Mesothelial cell of epicardium (in vitro differentiated cells): ENCODE results near the gene LRIG1. TPM values are rescaled to one million over a fixed set of nuclear protein-coding genes. Genes with fewer than 3 reads are reported as not detected.

Experiments
- DNase-seq, 2 experiments: peaks; one replicate each; pipeline ENCODE4 v3.0.0; 2021; ENCODE audit warnings: low spot score in 2 of 2; ENCODE audit not compliant: unreplicated experiment in 2 of 2
- H3K27ac Mint-ChIP-seq: 2 replicates; pipeline ENCODE4 v1.8.0; 2021; ENCODE audit warnings: mixed read lengths
- H3K27me3 Mint-ChIP-seq: 2 replicates; pipeline ENCODE4 v1.8.0; 2021; ENCODE audit warnings: low read depth, mixed read lengths
- H3K36me3 Mint-ChIP-seq: 2 replicates; pipeline ENCODE4 v1.8.0; 2021; ENCODE audit warnings: mixed read lengths
- H3K4me1 Mint-ChIP-seq: 2 replicates; pipeline ENCODE4 v1.8.0; 2021; ENCODE audit warnings: mixed read lengths
- H3K4me3 Mint-ChIP-seq: 2 replicates; pipeline ENCODE4 v1.8.0; 2021; ENCODE audit warnings: mild to moderate bottlenecking, moderate library complexity, mixed read lengths
- H3K9me3 Mint-ChIP-seq: 2 replicates; pipeline ENCODE4 v1.8.0; 2021; ENCODE audit warnings: mixed read lengths
- CTCF ChIP-seq: fragments of 200-600 bp; sonication (generic); IDR thresholded peaks from one replicate; pipeline ENCODE4 v1.5.0; 2021; ENCODE audit warnings: antibody characterized with exemption; ENCODE audit not compliant: unreplicated experiment
- total RNA-seq: library from RNA; stranded (reverse); gene quantifications from 3 replicates; pipeline ENCODE4 v1.2.1, GENCODE V29; 2021

The LRIG1 gene
- total RNA-seq, 1 donor from 2014 or later: 5.5 TPM

DNA sequence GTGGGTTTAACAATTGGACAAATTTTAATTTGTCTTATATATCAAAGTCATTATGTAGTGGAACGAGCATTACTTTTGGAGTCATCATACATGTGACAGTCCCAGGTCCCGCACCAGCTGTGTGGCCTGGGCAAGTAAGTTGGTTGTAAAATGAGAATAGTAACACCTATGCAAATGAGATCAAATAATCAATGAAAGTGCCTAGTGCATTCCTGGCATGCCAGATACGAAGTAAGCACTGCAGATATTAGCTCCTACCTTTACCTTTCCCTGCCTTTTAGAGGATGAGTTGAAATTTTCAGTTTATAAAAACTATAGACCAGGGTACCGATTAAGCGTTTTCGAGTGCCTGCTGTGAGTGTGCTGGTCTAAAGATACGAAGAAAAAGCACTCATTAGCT, 134.1 kb downstream of the LRIG1 start:
- DNase-seq: no peak
- H3K4me3 Mint-ChIP-seq: no peak overlapping the region
- peaks cover 14% of the 10 kb centered on the region for H3K4me1 Mint-ChIP-seq
- no peak for TF ChIP-seq CTCF
- H3K36me3 Mint-ChIP-seq: peaks cover 8% of the 10 kb centered on the region
- peaks cover 40% of the 10 kb centered on the region for H3K27me3 Mint-ChIP-seq
- no peaks in the 10 kb centered on the region for H3K9me3 Mint-ChIP-seq
- no peak overlapping the region for H3K27ac Mint-ChIP-seq

DNA sequence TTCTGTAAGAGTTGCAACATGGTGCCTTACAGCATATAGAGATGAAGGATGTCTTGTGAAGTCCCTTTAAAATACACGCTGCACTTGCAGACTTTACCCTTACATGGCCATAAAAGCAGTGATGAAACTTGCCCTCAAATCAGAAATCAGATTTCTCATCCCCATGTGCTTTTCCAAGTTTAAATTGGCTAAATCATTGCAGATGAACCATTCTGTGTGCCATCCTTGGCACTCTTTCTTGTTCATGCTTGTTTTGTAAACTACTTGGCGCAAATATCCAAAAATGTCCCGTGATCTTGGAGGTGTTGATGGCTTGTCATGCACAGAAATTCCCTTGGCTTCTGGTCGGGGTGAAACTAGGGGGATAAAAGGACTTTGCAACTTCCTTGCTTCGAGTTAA, 135.7 kb downstream of the LRIG1 start:
- H3K9me3 Mint-ChIP-seq: no peaks in the 10 kb centered on the region
- H3K27ac Mint-ChIP-seq: no peak overlapping the region

GRCh38 chr3:66363148-66363547, 137.7 kb downstream of the LRIG1 start:
- no peak overlapping the region for H3K4me3 Mint-ChIP-seq

More for the DNA sequence above, 135.7 kb downstream of the LRIG1 start:
- peaks cover 53% of the 10 kb centered on the region for H3K27me3 Mint-ChIP-seq
- peaks cover 14% of the 10 kb centered on the region for H3K4me1 Mint-ChIP-seq
- H3K36me3 Mint-ChIP-seq: no peaks in the 10 kb centered on the region
- TF ChIP-seq CTCF: no peak
- H3K4me3 Mint-ChIP-seq: no peak overlapping the region
- DNase-seq: no peak

DNA sequence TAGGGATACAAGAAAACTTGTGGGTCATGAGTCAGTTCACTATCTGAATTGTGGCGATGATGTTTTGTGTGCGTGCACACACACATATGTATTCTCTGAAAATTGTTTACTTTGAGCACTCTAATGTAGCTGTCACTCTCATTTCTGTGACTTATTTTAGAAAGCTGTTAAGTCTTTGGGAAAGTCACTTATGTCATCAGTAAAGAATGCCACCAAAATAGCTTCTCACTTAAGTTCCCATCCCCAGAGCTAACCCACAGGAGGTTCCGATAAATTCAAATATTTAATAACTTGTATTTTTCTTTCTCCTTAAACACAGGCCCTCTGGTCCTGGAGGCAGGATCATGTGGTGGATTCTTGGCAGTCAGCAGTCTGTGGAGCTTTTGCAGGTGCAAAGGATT, 138.3 kb downstream of the LRIG1 start:
- Mint-ChIP-seq H3K9me3 (no peaks in the 10 kb centered on the region), H3K4me3 (no peak overlapping the region), H3K27me3 (peaks cover 67% of the 10 kb centered on the region), H3K36me3 (no peaks in the 10 kb centered on the region), H3K4me1 (peaks cover 14% of the 10 kb centered on the region), H3K27ac (no peak overlapping the region)
- no peak for TF ChIP-seq CTCF
- DNase-seq: no peak

More at GRCh38 chr3:66363148-66363547, 137.7 kb downstream of the LRIG1 start:
- Mint-ChIP-seq H3K9me3 (no peaks in the 10 kb centered on the region), H3K27ac (no peak overlapping the region), H3K36me3 (no peaks in the 10 kb centered on the region), H3K27me3 (peaks cover 68% of the 10 kb centered on the region), H3K4me1 (peaks cover 14% of the 10 kb centered on the region)
- no peak for TF ChIP-seq CTCF
- no peak for DNase-seq

DNA sequence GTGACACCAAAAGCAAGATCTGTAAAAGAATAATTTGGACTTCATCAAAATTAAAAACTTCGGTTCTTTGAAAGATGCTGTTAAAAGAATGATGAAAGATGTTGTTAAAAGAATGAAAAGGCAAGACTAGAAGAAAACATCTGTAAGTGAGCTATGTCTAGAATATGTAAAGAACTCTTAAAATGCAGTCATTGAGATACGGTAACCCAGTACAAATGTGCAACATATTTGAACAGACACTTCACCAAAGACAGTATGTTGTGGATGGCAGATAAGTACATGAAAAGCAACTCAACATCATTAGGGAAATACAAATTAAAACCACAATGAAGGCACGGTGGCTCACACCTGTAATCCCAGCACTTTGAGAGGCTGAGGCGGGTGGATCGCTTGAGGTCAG, 139.5 kb downstream of the LRIG1 start:
- no peaks in the 10 kb centered on the region for H3K36me3 Mint-ChIP-seq
- H3K4me3 Mint-ChIP-seq: no peak overlapping the region
- H3K27ac Mint-ChIP-seq: no peak overlapping the region
- TF ChIP-seq CTCF: no peak
- H3K9me3 Mint-ChIP-seq: no peaks in the 10 kb centered on the region
- no peak for DNase-seq
- H3K27me3 Mint-ChIP-seq: peaks cover 55% of the 10 kb centered on the region
- peaks cover 14% of the 10 kb centered on the region for H3K4me1 Mint-ChIP-seq

GRCh38 chr3:66355997-66356396, 144.8 kb downstream of the LRIG1 start:
- no peaks in the 10 kb centered on the region for H3K36me3 Mint-ChIP-seq
- no peak overlapping the region for H3K27ac Mint-ChIP-seq
- H3K4me3 Mint-ChIP-seq: no peak overlapping the region
- no peaks in the 10 kb centered on the region for H3K9me3 Mint-ChIP-seq
- no peak for DNase-seq
- TF ChIP-seq CTCF: no peak
- H3K27me3 Mint-ChIP-seq: peaks cover 25% of the 10 kb centered on the region
- peaks cover 16% of the 10 kb centered on the region for H3K4me1 Mint-ChIP-seq
